GM20000 (cell line): ENCODE measurements around the gene HSD11B1L.

ENCODE experiments used
- DNase-seq: peaks from one replicate; pipeline ENCODE4 v3.0.0; 2012; ENCODE audit warnings: low spot score
- CTCF ChIP-seq: IDR thresholded peaks from 2 replicates; pipeline ENCODE4 v1.5.1; 2012; ENCODE audit warnings: mild to moderate bottlenecking, control low read depth; ENCODE audit errors: extremely low read depth, missing control alignments

Gene HSD11B1L

GRCh38 chr19:5666921-5667610 lies 13.8 kb upstream of the HSD11B1L start:
- DNase-seq, result no peak
- TF ChIP-seq CTCF, result no peak

- DNase-seq, result no peak
- TF ChIP-seq CTCF, result no peak
Observed at GRCh38 chr19:5667751-5668271, 13.0 kb upstream of the HSD11B1L start.

- TF ChIP-seq CTCF, result no peak
- DNase-seq, result no peak
Observed at GRCh38 chr19:5669212-5669611, 11.6 kb upstream of the HSD11B1L start.

GRCh38 chr19:5671600-5671999 lies 9.2 kb upstream of the HSD11B1L start:
- TF ChIP-seq CTCF, result no peak
- no peak for DNase-seq

GRCh38 chr19:5672708-5673459 lies 7.9 kb upstream of the HSD11B1L start:
- no peak for TF ChIP-seq CTCF

GRCh38 chr19:5673752-5674151 lies 7.1 kb upstream of the HSD11B1L start:
- no peak for TF ChIP-seq CTCF
- DNase-seq, result no peak

More at GRCh38 chr19:5672708-5673459, 7.9 kb upstream of the HSD11B1L start:
- DNase-seq, result no peak

- DNase-seq, result no peak
- TF ChIP-seq CTCF, result no peak
Observed at GRCh38 chr19:5674714-5675113, 6.1 kb upstream of the HSD11B1L start.
